NCI-H526 treated with DMSO at 0.1 percent for 48 hours (cell line): Measurements from ENCODE around the gene SCN2A.
"Not testable (repeated sequence)": the region's sequence is repeated elsewhere in the genome, so short reads cannot be mapped to it uniquely, and the experiment has no call there.

Experiments used
- DNase-seq: peaks from one replicate; lab custom pipeline; 2025; lab: John Stamatoyannopoulos, UW

SCN2A gene

DNA sequence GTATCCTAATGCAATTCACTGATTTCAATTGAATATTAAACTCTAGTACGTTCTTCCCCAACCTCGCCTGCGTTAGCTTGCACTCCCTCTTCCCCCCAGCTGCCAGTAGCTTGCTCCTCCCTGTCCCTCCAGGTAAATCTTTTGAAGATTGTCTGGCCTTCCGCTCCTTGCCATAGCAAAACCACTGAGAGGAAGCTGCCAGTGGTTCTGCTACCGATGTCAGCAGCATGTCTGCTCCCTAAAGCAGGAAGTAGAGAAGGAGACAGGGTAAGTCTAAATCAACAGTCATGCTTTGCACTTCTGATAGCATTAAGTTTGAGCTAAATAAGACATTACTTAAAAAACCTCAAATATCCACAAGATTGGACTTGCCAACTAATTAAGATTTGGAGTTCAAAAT, 89.1 kb downstream of the SCN2A start:
- no peak for DNase-seq

- not testable (repeated sequence) for DNase-seq
These were observed 105.1 kb downstream of the SCN2A start for GRCh38 chr2:165344276-165344675.

DNA sequence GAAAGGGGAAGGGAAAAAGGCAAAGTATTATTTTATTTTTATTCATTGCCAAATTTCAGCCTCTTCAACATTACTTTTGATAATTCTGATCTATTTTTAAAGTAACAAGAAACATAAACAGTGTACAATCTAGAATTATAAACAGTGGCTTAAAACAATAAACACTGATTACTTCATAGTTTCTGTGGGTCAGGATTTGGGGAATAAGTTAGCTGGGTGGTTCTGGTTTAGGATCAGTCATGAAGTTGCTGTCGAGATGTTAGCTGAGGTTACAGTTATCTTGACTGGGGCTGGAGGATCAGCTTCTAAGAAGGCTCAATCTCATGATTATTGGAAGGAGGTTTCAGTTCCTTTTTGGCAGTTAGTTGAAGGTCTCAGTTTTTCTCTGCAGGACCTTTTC, 109.2 kb downstream of the SCN2A start:
- DNase-seq: no peak

- no peak for DNase-seq
These were observed 110.0 kb downstream of the SCN2A start for GRCh38 chr2:165349181-165349580.

- DNase-seq: no peak
These were observed 118.5 kb downstream of the SCN2A start for GRCh38 chr2:165357758-165358157.

DNA sequence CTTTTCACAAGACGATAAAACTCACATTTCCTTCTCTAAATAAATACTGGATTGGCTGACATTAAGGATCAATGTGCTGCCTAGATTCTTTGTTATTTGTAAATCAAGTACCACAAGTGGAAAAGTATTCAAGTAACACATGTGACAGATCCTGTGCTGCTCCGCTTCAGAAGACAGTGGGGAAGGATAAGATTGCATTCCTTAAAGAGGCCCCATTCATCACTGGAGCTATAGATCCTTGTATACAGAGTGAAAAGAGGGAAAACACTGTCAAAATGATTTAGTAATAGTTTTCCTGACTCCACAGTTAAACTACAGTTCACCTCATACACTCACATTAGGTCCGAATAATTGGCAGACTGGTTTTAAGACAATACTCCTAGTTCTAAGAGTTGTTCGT, 122.3 kb downstream of the SCN2A start:
- no peak for DNase-seq

- DNase-seq: no peak
These were observed 130.1 kb downstream of the SCN2A start for GRCh38 chr2:165369131-165369897.

- DNase-seq: no peak
These were observed 130.7 kb downstream of the SCN2A start for GRCh38 chr2:165369898-165370296.

DNA sequence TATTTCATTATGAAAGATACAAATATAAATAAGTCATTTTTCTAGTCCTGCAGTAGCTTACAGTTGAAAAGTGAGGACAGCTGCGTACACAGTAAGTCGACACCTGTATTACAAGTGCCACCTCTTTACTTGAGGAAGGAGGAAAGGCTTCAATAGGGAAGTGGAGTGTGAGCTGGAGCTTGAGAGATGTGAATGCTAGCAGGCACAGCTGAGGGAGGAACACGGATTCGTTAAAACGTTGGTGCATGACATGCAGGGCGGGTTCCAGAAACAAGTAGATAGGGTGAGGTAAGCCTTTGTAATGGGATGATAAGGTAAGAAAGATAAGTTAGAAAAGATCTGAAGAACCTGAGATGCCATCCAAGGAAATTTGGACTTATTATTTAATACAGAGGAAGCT, 132.1 kb downstream of the SCN2A start:
- DNase-seq: peak; percentile 43

DNA sequence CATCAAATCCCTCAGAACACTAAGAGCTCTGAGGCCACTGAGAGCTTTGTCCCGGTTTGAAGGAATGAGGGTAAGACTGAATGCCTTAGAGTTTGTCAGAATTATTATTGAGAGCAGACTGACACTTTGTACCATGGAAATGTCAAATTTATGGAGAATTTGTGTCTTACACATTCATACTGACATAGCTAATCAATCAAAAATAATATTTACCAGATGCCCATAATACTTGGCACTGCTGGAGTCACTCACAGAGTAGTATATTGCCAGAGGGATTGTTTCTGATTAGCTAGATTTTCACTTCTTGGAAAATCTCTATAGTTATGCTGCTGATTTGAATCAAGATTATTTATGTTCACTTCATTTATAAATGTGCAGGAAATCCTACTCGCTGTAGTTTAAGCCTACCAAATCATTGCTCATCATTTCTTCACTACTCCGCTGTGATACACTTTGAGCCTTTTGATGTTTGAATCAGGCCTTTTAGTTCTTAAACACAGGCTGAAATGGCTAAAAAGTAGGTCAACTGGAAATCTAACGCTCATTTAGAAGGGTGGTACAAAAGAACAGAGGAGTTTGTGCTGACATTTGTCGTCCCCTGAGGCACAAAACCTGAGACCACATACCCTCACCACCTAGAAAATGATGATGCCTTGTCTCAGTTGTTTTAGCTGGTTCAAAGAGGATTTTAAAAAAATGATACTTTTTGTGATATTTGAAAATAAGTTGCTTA, 134.2 kb downstream of the SCN2A start:
- DNase-seq: no peak

DNA sequence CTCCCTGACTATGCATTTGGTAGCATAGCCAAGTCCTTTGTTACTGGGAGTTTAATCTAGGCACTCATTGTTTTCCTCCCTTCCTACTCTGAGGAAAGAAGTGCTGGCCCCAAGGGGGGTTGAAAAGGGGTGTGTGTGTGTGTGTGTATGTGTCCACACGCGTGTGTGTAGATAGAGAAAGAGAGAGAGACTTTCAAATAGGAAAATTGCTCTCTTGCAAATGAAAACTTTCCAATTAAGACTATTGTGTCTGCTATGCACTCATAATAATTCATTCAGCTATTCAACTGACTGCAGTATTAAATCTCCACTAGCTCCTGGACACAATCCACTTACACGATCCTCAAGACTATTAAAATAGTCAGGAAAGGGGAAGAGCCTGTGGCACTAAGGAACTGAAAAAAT, 137.4 kb downstream of the SCN2A start:
- DNase-seq: no peak

GRCh38 chr2:165382362-165382761, 143.1 kb downstream of the SCN2A start:
- no peak for DNase-seq

- no peak for DNase-seq
These were observed 151.7 kb downstream of the SCN2A start for GRCh38 chr2:165390875-165391274.

DNA sequence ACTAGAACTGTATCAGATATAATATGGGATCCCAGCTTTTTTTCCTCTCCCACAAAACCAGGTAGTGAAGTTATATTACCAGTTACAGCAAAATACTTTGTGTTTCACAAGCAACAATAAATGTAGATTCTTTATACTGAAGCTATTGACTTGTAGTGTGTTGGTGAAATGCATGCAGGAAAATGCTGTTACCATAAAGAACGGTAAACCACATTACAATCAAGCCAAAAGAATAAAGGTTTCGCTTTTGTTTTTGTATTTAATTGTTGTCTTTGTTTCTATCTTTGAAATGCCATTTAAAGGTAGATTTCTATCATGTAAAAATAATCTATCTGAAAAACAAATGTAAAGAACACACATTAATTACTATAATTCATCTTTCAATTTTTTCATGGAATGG, 152.6 kb downstream of the SCN2A start:
- no peak for DNase-seq

GRCh38 chr2:165398603-165399002, 159.4 kb downstream of the SCN2A start:
- not testable (repeated sequence) for DNase-seq

GRCh38 chr2:165401285-165401852, 162.2 kb downstream of the SCN2A start:
- peak; percentile 70 for DNase-seq

- DNase-seq: no peak
These were observed 162.9 kb downstream of the SCN2A start for GRCh38 chr2:165402162-165402561.

- DNase-seq: no peak
These were observed 167.0 kb downstream of the SCN2A start for GRCh38 chr2:165406173-165406572.

- DNase-seq: no peak
These were observed 168.3 kb downstream of the SCN2A start for GRCh38 chr2:165407466-165407865.

- no peak for DNase-seq
These were observed 169.0 kb downstream of the SCN2A start for GRCh38 chr2:165408186-165408585.

DNA sequence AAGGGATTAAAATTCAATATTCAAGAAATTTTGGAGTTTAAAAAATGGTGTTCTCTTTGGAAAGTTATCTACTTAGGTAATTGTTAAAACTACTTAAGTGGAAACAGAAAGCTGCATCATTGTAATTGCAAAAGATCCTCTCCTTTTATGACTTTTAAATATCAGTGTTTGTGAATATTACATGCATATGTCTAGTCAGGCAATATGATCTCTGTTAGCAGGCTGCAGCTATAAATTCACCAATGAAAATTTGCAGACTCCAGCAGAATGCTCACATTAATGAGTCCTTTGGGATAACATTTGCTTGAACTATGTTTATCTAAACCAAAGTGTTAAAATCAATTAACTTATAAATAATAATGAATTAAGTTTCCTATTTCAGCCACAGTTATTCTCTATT, 171.1 kb downstream of the SCN2A start:
- peak; percentile 20 for DNase-seq

DNA sequence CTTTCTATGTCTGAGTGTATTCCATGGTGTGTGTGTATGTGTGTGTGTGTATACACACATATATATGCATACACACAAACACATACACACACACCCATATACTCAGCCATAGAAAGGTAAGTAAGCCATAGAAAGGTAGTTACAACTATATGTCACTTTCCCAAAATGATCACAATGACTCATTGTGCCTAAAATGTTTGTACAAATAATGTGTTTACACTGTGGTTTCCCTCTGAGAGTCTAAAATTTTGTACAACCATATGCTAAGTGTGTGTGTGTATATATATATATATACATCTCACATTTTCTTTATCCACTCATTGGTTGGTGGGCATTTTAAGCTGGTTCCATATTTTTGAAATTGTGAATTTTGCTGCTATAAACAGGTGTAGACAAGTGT, 175.0 kb downstream of the SCN2A start:
- no peak for DNase-seq

DNA sequence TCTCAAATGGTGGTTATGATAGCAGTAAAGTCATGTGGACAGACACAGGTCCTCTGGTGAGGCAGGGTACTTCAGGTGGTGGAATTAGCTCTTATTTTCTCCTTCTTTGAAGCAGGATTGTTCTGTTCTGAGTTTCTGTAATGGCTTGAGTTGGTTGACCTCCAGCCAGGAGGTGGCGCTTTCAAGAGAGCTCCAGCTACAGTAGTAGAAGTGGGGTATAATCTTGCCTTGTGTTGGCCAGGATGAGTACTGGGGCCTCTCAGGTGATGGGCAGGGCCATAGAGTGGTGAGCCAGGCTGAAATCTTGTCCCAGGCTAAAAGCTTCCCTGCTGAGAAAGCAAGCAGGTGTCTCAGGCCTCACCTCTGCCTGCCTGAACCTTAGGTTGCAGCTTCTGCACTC, 177.8 kb downstream of the SCN2A start:
- DNase-seq: no peak
